ENCODE data around the gene ZFAND4.

DNA sequence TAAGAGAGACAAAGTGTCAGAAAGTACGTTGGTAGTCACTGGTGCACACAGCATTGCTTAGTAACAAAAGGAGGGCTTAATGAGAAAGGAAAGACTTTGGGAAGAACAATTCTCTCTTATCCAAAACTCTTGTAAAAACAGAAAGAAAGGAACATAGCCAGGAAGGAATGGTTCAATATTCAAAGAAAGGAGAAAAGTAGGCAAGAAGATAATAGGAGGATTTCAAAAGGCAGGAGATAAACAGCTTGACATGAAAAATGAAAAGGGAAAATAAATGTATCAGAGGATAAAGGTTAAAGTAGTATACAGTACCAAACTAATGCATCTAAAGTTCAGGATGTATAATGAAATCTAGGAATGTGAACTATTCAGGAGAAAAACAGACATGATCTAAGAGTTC lies 20.1 kb downstream of the ZFAND4 start:
- no peak for TF ChIP-seq SP1 (IDR thresholded peaks at IDR 0.05)
- no peak for TF ChIP-seq RXRA (IDR thresholded peaks at IDR 0.05)
- TF ChIP-seq, protein P1, sequence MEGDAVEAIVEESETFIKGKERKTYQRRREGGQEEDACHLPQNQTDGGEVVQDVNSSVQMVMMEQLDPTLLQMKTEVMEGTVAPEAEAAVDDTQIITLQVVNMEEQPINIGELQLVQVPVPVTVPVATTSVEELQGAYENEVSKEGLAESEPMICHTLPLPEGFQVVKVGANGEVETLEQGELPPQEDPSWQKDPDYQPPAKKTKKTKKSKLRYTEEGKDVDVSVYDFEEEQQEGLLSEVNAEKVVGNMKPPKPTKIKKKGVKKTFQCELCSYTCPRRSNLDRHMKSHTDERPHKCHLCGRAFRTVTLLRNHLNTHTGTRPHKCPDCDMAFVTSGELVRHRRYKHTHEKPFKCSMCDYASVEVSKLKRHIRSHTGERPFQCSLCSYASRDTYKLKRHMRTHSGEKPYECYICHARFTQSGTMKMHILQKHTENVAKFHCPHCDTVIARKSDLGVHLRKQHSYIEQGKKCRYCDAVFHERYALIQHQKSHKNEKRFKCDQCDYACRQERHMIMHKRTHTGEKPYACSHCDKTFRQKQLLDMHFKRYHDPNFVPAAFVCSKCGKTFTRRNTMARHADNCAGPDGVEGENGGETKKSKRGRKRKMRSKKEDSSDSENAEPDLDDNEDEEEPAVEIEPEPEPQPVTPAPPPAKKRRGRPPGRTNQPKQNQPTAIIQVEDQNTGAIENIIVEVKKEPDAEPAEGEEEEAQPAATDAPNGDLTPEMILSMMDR (IDR thresholded peaks at IDR 0.05; ENCODE audit: low read depth, low read length, missing input control): no peak
- no peak for TF ChIP-seq TAF1 (conservative IDR thresholded peaks at IDR 0.05)
- TF ChIP-seq NR2F2 (IDR thresholded peaks at IDR 0.05): no peak

Measured in liver (tissue), 3 donors.